ENCODE data around the gene DND1.
"Not testable (repeated sequence)": the region's sequence is repeated elsewhere in the genome, so short reads cannot be mapped to it uniquely, and the experiment has no call there.

The DND1 gene

DNA sequence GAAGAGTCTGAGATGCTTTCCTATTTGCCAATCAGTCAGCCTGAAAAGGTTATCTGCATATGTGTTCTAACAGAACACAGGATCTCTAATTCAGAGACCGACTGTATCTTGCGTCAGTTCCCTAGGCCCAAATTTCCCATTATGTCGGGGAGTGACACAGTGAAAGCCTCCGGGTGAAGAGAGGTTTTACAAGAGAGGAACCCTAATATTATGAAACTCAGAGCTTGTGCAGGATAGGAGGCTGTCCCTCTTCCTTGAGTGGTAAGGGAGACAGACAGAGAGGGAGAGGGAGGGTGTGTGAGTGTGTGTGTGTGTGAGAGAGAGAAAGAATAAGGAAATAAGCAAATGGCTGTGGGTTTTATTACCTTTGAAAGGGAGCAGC, 42.3 kb downstream of the DND1 start:
- DNase-seq (ENCODE audit: low read depth) = no peak

DNA sequence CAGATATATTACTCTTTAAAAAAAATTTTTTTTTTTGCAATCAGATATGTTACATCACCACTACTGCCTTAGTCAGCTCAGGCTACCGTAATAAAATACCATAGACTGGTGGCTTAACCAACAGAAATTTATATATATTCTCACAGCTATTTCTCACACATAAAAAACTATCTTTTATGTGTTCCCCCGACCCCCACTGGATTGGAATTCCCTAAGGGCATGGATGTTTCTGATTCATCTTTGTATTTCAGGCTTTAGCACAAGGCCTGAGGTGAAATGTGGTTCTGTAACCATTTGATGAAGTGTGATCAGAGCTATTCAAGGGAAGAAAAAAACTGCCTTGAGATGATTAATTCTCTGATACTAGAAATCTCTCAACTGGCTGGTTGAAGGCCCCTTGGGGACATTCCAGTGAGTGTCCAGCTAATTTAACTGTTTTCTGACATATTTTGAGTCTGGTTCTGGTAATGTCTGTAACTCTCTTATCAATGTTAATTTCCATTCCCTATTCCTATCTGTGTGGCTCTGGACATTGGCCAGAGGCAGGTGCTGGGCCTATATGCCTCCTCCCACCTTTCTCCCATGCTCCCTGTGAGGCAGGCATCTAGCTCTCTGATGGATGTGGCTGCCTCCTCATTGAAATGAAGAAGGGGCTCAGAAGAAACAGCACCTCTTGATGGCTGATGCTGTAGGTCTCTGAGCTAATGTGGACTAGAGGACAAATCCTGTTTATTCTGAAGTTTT, 42.9 kb downstream of the DND1 start:
- DNase-seq (ENCODE audit: low read depth) = no peak

DNA sequence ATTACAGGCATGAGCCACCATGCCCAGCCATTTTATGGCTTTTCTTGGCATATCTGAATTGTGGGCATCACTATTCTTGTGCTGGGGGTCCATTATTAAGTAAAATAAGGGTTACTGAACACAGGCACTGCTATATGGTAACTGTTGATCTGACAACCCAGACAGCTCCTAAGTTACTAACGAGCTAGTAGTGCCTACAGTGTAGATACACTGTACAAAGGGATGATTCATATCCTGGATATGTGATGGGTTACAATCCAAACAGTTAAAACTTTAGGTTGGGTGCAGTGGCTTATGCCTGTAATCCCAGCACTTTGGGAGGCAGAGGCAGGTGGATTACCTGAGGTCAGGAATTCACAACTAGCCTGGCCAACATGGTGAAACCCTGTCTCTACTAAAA, 44.7 kb downstream of the DND1 start:
- DNase-seq (ENCODE audit: low read depth) = no peak

DNA sequence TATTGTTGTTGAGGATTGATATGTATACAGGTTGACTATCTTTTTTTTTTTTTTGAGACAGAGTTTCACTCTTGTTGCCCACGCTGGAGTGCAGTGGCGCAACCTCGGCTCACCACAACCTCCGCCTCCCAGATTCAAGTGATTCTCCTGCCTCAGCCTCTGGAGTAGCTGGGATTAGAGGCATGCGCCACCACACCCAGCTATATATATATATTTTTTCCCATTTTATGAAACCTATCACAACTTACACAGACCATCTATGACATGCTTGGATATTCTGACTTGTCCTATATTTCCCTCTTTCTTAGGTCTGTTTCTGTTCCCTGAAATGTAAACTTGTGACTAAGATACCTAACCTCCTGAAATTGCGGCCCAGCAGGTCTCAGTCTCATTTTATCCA, 45.4 kb downstream of the DND1 start:
- no peak for DNase-seq (ENCODE audit: low read depth)

DNA sequence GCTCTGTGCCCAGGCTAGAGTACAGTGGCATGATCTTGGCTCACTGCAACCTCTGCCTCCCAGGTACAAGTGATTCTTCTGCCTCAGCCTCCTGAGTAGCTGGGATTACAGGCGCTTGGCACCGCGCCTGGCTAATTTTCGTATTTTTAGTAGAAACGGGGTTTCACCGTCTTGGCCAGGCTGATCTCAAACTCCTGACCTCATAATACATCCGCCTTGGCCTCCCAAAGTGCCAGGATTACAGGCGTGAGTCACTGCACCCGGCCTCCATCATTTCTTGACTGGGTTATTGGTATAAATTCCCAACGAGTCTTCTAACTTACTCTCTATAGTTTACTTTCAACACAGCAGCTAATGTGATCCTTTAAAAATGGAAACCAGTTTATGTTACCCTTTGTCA, 48.5 kb downstream of the DND1 start:
- not testable (repeated sequence) for DNase-seq (ENCODE audit: low read depth)

DNA sequence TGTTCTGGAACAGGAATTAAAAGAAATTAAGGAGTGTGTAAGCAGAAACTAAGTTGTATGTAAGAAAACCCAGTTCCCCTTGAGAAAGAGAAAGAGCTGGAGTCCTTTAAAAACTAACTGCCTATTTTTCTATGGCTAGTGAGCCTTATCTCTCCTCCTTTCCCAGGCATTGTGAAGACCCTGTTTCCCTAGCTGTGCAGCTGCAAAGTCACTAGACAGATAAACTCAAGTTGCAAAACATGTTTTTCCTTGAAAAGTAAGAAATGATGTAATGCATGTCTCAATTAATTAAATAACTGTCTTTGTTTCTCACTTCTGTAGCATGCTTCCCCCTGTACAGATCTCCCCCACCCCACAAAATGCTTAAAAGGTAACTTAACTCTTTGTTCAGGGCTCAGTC, 50.3 kb downstream of the DND1 start:
- not testable (repeated sequence) for DNase-seq (ENCODE audit: low read depth)

DNA sequence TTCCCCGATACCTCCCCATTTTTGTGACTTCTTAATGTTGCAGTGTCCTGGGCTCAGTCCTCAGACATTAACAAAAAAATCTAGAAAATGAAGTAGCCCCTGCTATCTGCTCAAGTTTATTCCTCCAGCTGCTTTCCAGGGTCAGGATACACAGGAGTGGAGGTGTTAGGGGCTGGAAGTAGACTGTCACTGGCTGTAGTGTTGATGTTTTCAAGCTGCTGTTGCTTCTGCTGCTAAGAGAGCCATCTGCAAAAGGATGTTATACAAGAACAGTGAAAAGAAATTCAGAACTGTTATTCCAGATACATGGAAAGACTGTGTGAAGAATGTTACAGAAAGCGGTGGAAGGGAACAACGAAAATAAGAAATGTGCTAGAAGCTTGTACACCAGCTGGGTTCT, 51.1 kb downstream of the DND1 start:
- DNase-seq (ENCODE audit: low read depth) = no peak

Data from activated T-cell treated with anti-CD3 and anti-CD28 coated beads for 24 hours (primary cell).